Hepatic stellate cell (primary cell): Measurements from ENCODE around the gene ALG10.
"Not testable (repeated sequence)": the region's sequence is repeated elsewhere in the genome, so short reads cannot be mapped to it uniquely, and the experiment has no call there.

ENCODE experiments used
- DNase-seq: peaks from one replicate; pipeline ENCODE4 v3.0.0; 2011; ENCODE audit warnings: low spot score

Gene ALG10

GRCh38 chr12:34022079-34022830, at the start of gene ALG10:
Gene ALG10 (plus strand): TSS chr12:34022496. CDS start chr12:34022600, 104 bp downstream.
- peak; percentile 54 for DNase-seq

GRCh38 chr12:33972884-33973283, 49.4 kb upstream of the ALG10 start:
- DNase-seq, result not testable (repeated sequence)

- DNase-seq, result no peak
Observed at GRCh38 chr12:33977887-33978286, 44.4 kb upstream of the ALG10 start.

GRCh38 chr12:33988197-33988805, 34.0 kb upstream of the ALG10 start:
- DNase-seq, result no peak

- no peak for DNase-seq
Observed at GRCh38 chr12:33988913-33989312, 33.4 kb upstream of the ALG10 start.

GRCh38 chr12:33994857-33995808, 27.2 kb upstream of the ALG10 start:
- no peak for DNase-seq

GRCh38 chr12:34008835-34009234, 13.5 kb upstream of the ALG10 start:
- DNase-seq, result not testable (repeated sequence)

- DNase-seq, result no peak
Observed at GRCh38 chr12:34016361-34016760, 5.9 kb upstream of the ALG10 start.

- no peak for DNase-seq
Observed at GRCh38 chr12:34021071-34021470, 1.2 kb upstream of the ALG10 start.

- not testable (repeated sequence) for DNase-seq
Observed at GRCh38 chr12:34027661-34028060, 5.4 kb downstream of the ALG10 start.

GRCh38 chr12:34030591-34030990, 8.3 kb downstream of the ALG10 start:
- DNase-seq, result no peak

GRCh38 chr12:34033628-34034296, 11.5 kb downstream of the ALG10 start:
- peak; percentile 1 for DNase-seq

GRCh38 chr12:34038357-34038756, 16.1 kb downstream of the ALG10 start:
- DNase-seq, result not testable (repeated sequence)

GRCh38 chr12:34046570-34046969, 24.3 kb downstream of the ALG10 start:
- DNase-seq, result no peak

GRCh38 chr12:34047855-34048254, 25.6 kb downstream of the ALG10 start:
- DNase-seq, result not testable (repeated sequence)

- DNase-seq, result no peak
Observed at GRCh38 chr12:34048714-34049113, 26.4 kb downstream of the ALG10 start.

- no peak for DNase-seq
Observed at GRCh38 chr12:34051486-34051885, 29.2 kb downstream of the ALG10 start.

GRCh38 chr12:34054938-34055337, 32.6 kb downstream of the ALG10 start:
- DNase-seq, result no peak
